ENCODE data around the gene HNRNPA3.

DNA sequence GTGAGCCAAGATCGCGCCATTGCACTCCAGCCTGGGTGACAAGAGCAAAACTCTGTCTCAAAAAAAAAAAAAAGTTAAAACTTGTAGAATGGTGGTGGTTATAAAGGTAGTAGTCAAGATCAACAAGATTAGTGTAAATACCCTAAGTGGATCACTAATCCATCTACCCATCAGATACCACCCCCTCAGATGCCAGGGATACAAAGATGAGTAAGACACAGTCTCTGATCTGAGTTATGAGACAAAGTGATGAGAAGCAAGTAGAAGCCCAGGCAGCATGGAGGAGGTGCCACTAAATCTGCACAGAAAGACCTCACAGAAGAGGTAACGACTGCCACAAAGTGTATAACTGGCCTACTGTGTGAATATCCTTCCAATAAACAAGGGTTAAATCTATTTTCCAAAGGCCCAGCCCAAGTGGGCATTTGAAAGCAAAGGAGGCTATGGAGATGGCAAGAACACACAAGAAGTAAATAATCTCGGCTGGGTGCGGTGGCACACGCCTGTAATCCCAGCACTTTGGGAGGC, 31.7 kb downstream of the HNRNPA3 start:
- TF ChIP-seq, protein P1, sequence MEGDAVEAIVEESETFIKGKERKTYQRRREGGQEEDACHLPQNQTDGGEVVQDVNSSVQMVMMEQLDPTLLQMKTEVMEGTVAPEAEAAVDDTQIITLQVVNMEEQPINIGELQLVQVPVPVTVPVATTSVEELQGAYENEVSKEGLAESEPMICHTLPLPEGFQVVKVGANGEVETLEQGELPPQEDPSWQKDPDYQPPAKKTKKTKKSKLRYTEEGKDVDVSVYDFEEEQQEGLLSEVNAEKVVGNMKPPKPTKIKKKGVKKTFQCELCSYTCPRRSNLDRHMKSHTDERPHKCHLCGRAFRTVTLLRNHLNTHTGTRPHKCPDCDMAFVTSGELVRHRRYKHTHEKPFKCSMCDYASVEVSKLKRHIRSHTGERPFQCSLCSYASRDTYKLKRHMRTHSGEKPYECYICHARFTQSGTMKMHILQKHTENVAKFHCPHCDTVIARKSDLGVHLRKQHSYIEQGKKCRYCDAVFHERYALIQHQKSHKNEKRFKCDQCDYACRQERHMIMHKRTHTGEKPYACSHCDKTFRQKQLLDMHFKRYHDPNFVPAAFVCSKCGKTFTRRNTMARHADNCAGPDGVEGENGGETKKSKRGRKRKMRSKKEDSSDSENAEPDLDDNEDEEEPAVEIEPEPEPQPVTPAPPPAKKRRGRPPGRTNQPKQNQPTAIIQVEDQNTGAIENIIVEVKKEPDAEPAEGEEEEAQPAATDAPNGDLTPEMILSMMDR (conservative IDR thresholded peaks at IDR 0.05; ENCODE audit: low read depth in 2 of 2): no peak
- TF ChIP-seq REST (IDR thresholded peaks at IDR 0.05; ENCODE audit: unreplicated experiment) (no peak), EZH2 (IDR thresholded peaks at IDR 0.05; ENCODE audit: low read depth, unreplicated experiment) (no peak), POLR2AphosphoS5 (IDR thresholded peaks at IDR 0.05; ENCODE audit: low read depth) (no peak), EZH2phosphoT487 (IDR thresholded peaks at IDR 0.05; ENCODE audit: unreplicated experiment) (no peak), CREB1 (CRISPR knock-in tag; IDR thresholded peaks at IDR 0.05; ENCODE audit: low read depth) (no peak)
